ENCODE data around the gene RUNX2. TPM values are rescaled to one million over a fixed set of nuclear protein-coding genes. Genes with fewer than 3 reads are reported as not detected.

Gene RUNX2
- total and polyA plus RNA-seq, 9 of the 15 experiments (the other 6 are each of a cell fraction or from before 2014, with no cell fraction given): 0.29 to 1.00 (median 0.43) TPM

DNA sequence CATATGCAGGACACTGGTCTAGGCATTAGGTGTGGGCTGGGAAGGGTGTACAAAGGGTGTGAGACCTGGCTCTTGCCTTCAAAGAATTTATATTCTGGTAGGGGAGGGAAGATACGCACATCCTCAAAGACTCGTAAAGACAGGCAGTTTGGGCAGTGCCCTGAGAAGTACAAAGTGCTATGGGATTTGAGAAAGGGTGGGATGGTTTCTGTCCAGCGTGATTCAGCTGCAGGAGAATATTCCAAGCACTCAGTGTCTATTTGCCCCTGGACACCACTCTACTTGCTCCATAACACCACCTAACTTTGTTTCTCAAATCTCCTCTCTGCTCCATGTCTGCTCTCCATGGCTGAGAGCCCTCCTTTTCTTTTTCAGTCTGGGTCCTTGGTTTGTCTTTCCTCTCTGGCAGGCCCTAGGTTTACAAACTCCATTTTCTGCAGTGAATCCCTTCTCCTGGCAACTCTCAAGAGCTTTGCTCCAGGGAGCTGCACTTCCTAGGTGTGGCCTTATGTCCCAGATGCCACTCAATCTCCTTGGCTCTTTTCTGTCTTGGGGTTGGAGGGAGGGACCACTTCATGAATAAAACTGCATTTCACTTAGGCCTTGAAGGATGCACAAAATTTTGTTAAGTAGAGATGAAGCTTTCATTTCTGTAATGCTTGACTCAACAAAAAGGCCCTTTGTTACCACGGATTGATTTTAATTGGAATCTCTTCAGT is 377.2 kb downstream of the RUNX2 start:
- BruUV-seq (replicated peaks): no TSS peak
- no peak overlapping the region for H2AFZ ChIP-seq (ENCODE audit: low read depth, low read length)
- peaks cover 0 to 28% of the 10 kb centered on the region in 2 experiments; a peak in 2 of 5 replicates for H3K27me3 ChIP-seq (ENCODE audit: control insufficient read depth in 2 of 2, insufficient read depth in 2 of 2, low read length in 2 of 2)
- ATAC-seq (no peak), DNase-seq (ENCODE audit: extremely low read depth in 1 of 4, low spot score in 3 of 4) (no peak), FAIRE-seq (no peak)
- H4K20me1 ChIP-seq (replicated peaks; ENCODE audit: control insufficient read depth, insufficient read depth, low read length): no peaks in the 10 kb centered on the region
- ChIA-PET POLR2A (interaction anchor here (1.2 kb wide), 1 partner anchor 66 kb away, joined by 3 read pairs; no protein-coding TSS in a partner anchor), CTCF (ENCODE audit: low intra/inter-chr PET ratio) (no interaction called here)
- no peak overlapping the region for H3K4me2 ChIP-seq (ENCODE audit: insufficient read depth, low read length)
- 0% methylated on average over 4 of the region's 4 CpGs for WGBS (ENCODE audit: insufficient coverage, low coverage, missing lambda C conversion rate)
- H3K4me1 ChIP-seq (replicated peaks in 1 of 2; ENCODE audit: control insufficient read depth in 2 of 2, insufficient read depth in 2 of 2, low read length in 2 of 2): no peaks in the 10 kb centered on the region
- H3K27ac ChIP-seq (ENCODE audit: extremely low read depth, low read depth, low read length): no peak overlapping the region
- in situ Hi-C loops (cut with MboI): no loop called here
- H3K9me1 ChIP-seq (ENCODE audit: control insufficient read depth, insufficient read depth, low read length): no peaks in the 10 kb centered on the region
- H3K4me3 ChIP-seq: no peak overlapping the region
- intact Hi-C loops (cut with micrococcal nuclease): no loop called here
- no peaks in the 10 kb centered on the region for H3K79me2 ChIP-seq (ENCODE audit: control insufficient read depth, insufficient read depth, low read length)
- no peak overlapping the region for H3K9ac ChIP-seq (ENCODE audit: insufficient read depth in 1 of 2, low read depth in 2 of 2, low read length in 2 of 2)
- H3K9me3 ChIP-seq (replicated peaks; ENCODE audit: control insufficient read depth, insufficient read depth, low read depth, low read length): no peaks in the 10 kb centered on the region
- H3K36me3 ChIP-seq (ENCODE audit: control insufficient read depth, insufficient read depth, low read length): no peaks in the 10 kb centered on the region
- TF ChIP-seq MXD1 (CRISPR knock-in tag; IDR thresholded peaks at IDR 0.05; ENCODE audit: borderline replicate concordance, poor library complexity, severe bottlenecking) (no peak), ZNF445 (CRISPR knock-in tag; IDR thresholded peaks at IDR 0.05; ENCODE audit: low read depth) (no peak), TCF7 (IDR thresholded peaks at IDR 0.05; ENCODE audit: borderline replicate concordance) (no peak), NFYB (IDR thresholded peaks at IDR 0.05; ENCODE audit: extremely low read depth, insufficient read length) (no peak), ZNF140 (CRISPR knock-in tag; IDR thresholded peaks at IDR 0.05) (no peak), FOXK2 (conservative IDR thresholded peaks at IDR 0.05 in 1 of 2, IDR thresholded peaks at IDR 0.05 in 1 of 2; ENCODE audit: low read depth in 2 of 2) (no peak), YBX1 (IDR thresholded peaks at IDR 0.05) (no peak), ZNF354B (CRISPR knock-in tag; IDR thresholded peaks at IDR 0.05) (no peak)
- TF ChIP-seq, protein P1, sequence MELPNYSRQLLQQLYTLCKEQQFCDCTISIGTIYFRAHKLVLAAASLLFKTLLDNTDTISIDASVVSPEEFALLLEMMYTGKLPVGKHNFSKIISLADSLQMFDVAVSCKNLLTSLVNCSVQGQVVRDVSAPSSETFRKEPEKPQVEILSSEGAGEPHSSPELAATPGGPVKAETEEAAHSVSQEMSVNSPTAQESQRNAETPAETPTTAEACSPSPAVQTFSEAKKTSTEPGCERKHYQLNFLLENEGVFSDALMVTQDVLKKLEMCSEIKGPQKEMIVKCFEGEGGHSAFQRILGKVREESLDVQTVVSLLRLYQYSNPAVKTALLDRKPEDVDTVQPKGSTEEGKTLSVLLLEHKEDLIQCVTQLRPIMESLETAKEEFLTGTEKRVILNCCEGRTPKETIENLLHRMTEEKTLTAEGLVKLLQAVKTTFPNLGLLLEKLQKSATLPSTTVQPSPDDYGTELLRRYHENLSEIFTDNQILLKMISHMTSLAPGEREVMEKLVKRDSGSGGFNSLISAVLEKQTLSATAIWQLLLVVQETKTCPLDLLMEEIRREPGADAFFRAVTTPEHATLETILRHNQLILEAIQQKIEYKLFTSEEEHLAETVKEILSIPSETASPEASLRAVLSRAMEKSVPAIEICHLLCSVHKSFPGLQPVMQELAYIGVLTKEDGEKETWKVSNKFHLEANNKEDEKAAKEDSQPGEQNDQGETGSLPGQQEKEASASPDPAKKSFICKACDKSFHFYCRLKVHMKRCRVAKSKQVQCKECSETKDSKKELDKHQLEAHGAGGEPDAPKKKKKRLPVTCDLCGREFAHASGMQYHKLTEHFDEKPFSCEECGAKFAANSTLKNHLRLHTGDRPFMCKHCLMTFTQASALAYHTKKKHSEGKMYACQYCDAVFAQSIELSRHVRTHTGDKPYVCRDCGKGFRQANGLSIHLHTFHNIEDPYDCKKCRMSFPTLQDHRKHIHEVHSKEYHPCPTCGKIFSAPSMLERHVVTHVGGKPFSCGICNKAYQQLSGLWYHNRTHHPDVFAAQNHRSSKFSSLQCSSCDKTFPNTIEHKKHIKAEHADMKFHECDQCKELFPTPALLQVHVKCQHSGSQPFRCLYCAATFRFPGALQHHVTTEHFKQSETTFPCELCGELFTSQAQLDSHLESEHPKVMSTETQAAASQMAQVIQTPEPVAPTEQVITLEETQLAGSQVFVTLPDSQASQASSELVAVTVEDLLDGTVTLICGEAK (IDR thresholded peaks at IDR 0.05): no peak
- TF ChIP-seq, protein P1 (CRISPR knock-in tag; IDR thresholded peaks at IDR 0.05): no peak
- TF ChIP-seq, protein P2, sequence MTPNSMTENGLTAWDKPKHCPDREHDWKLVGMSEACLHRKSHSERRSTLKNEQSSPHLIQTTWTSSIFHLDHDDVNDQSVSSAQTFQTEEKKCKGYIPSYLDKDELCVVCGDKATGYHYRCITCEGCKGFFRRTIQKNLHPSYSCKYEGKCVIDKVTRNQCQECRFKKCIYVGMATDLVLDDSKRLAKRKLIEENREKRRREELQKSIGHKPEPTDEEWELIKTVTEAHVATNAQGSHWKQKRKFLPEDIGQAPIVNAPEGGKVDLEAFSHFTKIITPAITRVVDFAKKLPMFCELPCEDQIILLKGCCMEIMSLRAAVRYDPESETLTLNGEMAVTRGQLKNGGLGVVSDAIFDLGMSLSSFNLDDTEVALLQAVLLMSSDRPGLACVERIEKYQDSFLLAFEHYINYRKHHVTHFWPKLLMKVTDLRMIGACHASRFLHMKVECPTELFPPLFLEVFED (CRISPR knock-in tag; conservative IDR thresholded peaks at IDR 0.05): no peak

All from K562 (cell line).